Measurements from ENCODE around the gene PDE1C.

Gene PDE1C

DNA sequence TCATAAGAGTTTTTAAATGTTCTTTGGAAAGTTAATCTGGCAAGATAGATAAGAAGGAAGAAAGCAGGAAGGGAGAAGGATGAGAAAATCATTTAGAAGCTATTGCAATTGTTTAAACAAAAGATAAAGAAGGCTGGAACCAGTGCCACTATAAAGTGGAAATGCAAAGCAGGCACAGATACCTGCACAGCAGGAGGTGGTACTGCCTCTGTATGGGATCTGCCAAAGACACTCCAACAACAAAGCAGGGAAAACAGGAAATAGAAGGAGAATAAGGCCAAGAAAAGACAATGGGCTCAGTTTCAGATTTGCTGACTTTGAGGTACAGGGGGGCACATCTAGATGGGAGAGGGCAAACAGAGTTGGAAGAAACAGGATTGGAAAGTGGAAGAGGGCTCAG lies 244.6 kb downstream of the PDE1C start:
- no peak for DNase-seq (ENCODE audit: low read depth)
- H3K4me3 ChIP-seq (ENCODE audit: low read length): no peak overlapping the region
- TF ChIP-seq, protein P1, sequence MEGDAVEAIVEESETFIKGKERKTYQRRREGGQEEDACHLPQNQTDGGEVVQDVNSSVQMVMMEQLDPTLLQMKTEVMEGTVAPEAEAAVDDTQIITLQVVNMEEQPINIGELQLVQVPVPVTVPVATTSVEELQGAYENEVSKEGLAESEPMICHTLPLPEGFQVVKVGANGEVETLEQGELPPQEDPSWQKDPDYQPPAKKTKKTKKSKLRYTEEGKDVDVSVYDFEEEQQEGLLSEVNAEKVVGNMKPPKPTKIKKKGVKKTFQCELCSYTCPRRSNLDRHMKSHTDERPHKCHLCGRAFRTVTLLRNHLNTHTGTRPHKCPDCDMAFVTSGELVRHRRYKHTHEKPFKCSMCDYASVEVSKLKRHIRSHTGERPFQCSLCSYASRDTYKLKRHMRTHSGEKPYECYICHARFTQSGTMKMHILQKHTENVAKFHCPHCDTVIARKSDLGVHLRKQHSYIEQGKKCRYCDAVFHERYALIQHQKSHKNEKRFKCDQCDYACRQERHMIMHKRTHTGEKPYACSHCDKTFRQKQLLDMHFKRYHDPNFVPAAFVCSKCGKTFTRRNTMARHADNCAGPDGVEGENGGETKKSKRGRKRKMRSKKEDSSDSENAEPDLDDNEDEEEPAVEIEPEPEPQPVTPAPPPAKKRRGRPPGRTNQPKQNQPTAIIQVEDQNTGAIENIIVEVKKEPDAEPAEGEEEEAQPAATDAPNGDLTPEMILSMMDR (IDR thresholded peaks at IDR 0.05; ENCODE audit: insufficient read depth, low read depth, low read length, missing control alignments): no peak

GRCh38 chr7:31819031-31819430 lies 251.2 kb downstream of the PDE1C start:
- DNase-seq (ENCODE audit: low read depth): no peak
- no peak overlapping the region for H3K4me3 ChIP-seq (ENCODE audit: low read length)
- TF ChIP-seq, protein P1 (IDR thresholded peaks at IDR 0.05; ENCODE audit: insufficient read depth, low read depth, low read length, missing control alignments): no peak

DNA sequence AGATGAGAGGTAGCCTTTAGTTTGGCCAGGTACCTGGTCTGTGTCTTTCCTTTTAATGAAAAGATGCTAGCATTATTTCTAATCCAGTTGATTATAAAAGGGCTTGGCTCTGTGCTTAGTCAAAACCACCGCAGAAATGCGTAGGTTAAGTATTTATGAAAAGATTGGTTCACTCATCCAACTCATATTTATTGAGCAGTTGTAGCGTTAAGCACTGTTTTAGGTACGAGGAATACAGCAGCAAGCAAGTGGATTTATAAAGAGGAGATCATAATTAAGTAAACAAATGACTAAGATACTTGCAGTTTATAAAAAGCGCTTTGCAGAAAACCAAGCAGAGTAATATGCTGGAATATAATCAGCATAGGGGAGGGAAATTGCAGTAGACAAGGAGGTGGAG lies 253.4 kb downstream of the PDE1C start:
- TF ChIP-seq, protein P1 (IDR thresholded peaks at IDR 0.05; ENCODE audit: insufficient read depth, low read depth, low read length, missing control alignments): no peak

DNA sequence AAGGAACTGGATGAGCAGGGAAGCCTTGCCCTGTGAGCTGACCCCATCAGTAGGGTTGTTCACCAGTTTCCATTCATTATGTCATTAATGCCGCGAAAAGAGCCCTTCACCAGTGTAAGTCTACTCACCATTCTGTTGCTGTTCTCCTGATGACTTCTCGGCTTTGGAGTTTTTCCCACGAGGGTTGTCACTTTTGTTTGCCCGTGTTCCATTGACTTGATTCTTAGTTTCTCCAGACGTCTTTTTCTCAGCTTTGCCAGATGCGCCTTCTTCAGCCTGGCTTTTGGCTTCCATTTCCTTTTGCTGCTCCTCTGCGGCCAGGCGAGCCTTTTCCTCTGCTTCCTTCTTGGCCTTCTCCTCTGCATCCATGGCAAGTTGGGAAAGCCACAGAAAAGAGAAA lies 254.4 kb downstream of the PDE1C start:
- H3K4me3 ChIP-seq (ENCODE audit: low read length): no peak overlapping the region
- TF ChIP-seq, protein P1 (IDR thresholded peaks at IDR 0.05; ENCODE audit: insufficient read depth, low read depth, low read length, missing control alignments): no peak
- DNase-seq (ENCODE audit: low read depth): no peak

More for the DNA sequence above, 253.4 kb downstream of the PDE1C start:
- H3K4me3 ChIP-seq (ENCODE audit: low read length): no peak overlapping the region
- DNase-seq (ENCODE audit: low read depth): no peak

DNA sequence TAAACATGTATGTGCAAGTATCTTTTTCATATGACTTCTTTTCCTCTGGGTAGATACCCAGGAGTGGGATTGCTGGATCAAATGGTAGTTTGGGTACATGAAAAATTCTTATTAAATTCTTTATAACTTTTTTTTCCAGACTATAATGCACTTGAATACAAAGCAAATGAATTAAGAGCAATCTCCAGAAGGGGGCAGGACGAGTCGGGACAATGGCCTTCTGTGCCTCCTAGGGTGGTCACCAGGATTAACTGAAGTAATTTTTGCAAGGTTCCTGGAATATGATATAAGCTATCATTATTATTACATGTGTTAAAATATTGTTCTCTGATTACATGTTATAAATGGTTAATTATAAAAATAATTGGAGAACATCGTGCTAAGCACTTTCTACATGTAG lies 256.0 kb downstream of the PDE1C start:
- no peak for DNase-seq (ENCODE audit: low read depth)
- no peak overlapping the region for H3K4me3 ChIP-seq (ENCODE audit: low read length)
- TF ChIP-seq, protein P1 (IDR thresholded peaks at IDR 0.05; ENCODE audit: insufficient read depth, low read depth, low read length, missing control alignments): peak; percentile 7

- TF ChIP-seq, protein P1 (IDR thresholded peaks at IDR 0.05; ENCODE audit: insufficient read depth, low read depth, low read length, missing control alignments): no peak
- no peak overlapping the region for H3K4me3 ChIP-seq (ENCODE audit: low read length)
- DNase-seq (ENCODE audit: low read depth): peak; percentile 9
Observed at GRCh38 chr7:31811650-31812461, 258.4 kb downstream of the PDE1C start.
